HG03066 (cell line): ENCODE results near the gene DHRS7B.
"Not testable (repeated sequence)": the region's sequence is repeated elsewhere in the genome, so short reads cannot be mapped to it uniquely, and the experiment has no call there.

Experiments
- ATAC-seq: cut with Tn5 transposase; IDR thresholded peaks from one replicate; pipeline ENCODE4 v1.9.1; 2021; ENCODE audit warnings: low read depth; ENCODE audit not compliant: unreplicated experiment

DHRS7B gene

DNA sequence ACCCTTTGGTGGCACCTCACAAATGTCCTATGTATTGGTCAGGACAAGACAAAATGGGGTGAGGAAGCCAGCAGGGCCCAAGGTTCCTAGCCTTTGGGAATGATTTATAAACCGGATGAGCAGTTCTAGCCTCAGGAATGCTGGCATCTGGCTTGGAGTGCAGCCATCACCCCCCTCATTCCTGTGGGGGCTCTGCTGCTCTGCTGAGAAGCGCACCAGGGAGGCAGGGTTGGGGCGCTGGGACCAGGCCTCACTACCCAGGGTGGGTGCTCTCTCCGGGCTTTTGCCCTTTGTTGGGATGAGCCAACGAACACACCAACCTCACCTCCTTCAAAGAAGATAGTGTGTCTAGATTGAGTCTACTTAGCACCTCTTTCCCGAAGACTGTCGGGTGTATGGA lies 47.9 kb downstream of the DHRS7B start:
- ATAC-seq = no peak

DNA sequence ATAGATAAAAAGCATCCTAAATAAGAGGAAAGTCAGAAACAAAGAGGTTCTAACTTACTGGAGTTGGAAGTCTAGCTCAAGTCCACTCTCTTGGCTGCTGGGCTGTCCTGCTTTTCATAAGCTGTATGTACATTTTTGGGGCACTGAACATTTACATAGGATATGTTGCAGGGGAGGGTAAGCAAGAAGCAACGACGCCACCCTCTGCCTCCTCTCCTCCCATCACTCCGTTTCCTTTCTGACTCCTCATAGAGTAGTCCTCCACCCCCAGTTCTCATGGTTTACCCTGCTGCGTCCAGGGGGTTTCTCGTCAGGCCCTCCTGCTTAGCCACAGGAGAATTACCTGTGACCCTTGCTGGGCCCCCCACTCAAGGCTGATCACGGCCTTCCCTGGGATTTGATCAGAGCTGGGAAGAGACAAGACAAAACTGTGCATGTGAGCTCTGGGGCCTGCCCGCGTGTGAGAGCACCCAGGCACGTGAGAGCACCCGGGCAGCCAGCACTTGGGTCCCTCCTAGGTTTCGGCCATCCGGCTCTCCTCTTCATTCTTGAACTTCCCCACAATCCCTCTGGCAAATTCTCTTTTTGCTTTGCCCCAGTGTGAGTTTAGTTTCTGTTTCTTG lies 50.1 kb downstream of the DHRS7B start:
- no peak for ATAC-seq

DNA sequence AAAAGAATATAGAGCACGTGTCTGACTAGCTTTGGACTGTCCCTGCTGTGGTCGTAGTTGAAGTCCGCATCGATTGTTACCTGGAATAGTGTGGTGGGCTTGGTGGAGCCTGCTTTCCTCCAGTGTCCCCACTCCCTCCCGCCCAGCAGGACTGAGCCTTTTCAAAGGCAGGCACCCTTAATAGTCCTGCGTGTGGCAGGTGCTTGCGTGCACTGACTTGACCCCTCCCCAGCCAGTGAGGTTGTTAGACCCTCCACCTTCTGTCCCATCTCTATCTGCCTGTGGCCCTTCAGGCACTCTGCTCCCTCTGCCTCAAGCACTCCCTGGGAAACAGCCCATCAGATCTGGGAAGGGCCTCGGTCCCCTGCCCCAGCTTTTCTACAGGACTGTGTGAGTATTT lies 50.6 kb downstream of the DHRS7B start:
- ATAC-seq = no peak

DNA sequence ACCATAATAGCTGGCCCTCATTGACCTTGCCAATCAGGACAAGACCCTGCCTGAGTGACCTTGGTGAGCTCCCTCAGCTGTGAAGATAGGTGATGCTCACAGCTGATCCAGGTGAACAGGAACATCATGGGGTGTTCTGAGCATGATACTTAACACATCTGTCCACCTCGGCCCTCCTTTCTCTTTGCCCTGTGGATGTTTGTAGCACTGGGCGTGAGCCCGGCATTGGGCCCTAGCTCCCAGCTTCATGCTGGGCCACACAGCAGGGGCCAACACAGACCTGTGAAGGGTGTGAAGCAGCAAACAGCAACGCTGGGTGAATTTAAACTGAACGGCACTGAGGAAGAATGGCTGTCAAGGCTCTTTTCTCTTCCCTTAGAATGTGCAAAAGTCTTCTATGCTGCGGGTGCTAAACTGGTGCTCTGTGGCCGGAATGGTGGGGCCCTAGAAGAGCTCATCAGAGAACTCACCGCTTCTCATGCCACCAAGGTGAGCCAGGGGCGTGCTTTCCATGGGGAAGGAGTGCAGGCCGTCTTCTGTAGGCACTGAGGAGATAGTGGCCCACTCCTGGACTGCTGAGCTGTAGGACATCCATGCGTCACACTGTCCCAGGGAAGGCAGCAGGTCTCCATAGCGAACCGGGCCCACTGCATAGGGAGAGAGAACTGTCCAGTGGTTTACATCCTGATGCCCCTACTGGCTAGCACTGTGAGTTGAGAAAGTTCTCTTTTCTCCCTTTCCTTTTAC lies 51.3 kb downstream of the DHRS7B start:
- no peak for ATAC-seq

DNA sequence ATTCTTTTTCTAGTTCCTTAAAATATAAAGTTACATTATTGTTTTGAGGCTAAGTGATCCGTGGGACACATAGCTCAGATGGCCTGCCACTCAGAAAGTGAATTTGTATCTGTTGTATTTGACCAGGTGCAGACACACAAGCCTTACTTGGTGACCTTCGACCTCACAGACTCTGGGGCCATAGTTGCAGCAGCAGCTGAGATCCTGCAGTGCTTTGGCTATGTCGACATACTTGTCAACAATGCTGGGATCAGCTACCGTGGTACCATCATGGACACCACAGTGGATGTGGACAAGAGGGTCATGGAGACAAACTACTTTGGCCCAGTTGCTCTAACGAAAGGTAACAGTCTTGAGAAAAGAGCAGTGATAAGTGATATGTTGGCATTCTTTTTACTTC lies 56.7 kb downstream of the DHRS7B start:
- no peak for ATAC-seq

DNA sequence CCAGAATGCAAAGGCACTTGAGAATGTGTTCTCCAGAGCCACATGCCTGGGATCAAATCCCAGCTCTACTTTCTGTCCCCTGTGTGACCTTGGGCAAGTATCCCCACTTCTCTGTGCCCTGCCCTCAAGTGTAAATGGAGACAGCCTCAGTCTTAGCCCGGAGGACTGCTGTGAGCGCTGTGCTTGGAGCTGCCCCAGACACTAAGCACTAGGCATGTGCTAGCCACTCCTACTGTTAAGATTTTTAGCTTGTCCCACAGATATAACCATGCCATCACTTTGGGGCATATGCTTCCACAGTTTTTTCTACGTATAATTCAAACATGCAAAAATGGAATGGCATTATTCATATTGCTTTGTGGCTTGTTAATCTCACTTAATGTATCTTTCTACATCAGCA lies 57.8 kb downstream of the DHRS7B start:
- ATAC-seq = no peak

DNA sequence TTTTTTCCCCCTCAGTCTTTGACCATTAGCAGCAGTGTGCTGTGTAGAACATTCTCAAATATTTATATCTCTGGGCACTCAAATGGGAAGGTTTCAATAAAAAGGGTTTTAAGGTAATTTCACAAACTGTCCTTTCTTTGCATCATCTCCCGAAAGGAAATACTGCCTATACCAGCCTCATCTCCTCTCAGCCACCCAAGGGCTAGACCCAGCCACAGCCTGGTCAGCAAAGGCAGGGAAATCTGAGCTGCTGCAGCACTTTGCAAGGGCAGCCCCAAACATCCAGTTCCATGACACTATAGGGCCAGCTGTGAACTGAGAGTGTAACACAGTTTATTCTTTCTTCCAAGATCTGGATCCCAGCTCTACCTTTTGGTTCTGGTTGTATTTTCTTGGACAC lies 58.3 kb downstream of the DHRS7B start:
- ATAC-seq = no peak

DNA sequence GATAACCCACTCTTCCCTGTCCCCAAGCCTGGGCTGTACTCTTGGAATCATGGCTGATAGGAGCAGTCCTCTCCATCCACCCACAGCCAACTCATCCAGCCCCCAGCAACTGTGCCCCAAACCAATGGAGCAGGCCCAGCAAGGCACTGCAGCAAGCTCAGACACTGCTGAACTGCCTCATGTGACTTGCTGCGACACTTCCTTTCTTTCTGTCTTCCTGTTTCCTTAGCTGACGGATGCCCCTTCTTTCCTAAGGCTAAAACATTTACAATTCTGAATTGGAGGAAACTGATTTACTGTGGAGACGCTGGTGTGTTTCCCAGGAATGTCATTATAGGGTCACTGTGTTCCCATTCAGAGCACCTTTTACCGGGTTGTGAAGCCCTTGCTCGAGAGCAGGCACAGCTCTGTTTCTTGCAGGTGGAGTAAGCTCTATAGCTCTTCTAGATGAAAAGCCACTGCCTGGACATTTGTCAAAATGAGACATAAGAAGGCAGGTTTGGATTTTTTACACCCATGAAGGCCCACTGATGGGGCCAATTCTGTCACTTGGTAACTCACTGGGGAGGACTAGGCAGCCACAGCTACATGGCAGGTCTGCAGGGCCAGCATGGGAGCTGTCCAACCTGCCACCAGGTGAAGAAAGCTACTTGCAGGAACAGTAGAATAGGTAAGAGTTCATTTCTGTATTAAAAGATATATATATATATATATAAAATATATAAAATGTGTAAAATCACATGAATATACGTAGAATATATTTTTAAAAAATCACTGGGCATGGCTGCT lies 59.8 kb downstream of the DHRS7B start:
- no peak for ATAC-seq

DNA sequence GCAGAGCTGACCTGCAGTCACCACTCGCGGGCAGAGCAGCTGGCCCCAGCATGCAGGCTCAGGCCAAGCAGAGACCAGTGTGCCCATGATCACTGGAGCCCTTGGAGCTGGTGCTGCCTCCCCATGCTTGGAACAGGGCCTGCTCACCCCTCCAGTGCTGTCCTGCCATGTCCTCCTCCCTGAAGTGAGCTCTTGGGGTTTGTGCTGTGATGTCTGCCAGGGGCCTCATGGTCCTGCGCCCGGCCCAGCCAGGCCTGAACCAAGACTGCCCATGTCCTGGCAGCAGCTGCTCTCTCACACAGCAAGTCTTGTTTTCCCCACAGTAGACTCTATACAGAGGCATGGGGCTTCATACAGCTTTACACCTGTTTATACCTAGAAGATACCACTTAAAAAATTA lies 62.6 kb downstream of the DHRS7B start:
- ATAC-seq = no peak

DNA sequence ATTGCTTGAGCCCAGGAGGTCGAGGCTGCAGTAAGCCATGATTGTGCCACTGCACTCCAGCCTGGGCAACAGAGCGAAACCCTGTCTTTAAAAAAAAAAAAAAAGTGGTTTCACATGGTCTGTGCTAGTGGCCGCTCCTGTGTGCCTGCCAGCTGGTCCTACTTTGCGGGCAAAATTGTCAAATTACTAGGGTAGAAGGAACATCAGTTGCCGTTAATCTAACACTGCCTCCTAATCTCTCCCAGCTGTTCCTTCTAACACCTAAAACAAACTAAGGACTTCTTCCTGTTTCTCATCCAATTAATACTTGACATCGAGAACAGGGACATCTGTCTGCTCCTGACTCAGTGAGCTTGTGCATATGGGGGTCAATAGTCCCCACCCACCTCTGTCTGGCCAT lies 63.3 kb downstream of the DHRS7B start:
- ATAC-seq = no peak

DNA sequence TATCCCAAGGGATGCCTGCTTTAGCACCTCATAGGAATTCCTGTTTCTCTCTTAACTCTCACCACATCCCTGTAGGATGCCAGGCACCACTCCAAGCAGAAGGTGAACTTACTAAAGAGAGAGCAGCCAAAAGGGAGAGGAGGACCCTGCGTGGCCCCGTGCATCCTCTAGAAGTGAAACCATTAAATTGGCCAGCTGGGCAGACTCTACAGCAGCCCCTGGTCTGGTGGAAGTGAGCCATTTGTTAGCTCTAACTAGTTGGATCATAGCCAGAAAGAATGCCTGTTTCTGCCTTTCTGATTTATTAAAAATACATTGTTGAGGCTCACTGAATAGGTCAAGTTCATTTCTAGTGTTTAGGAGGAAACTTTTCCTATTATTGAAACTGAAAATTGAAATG lies 64.9 kb downstream of the DHRS7B start:
- ATAC-seq = no peak

DNA sequence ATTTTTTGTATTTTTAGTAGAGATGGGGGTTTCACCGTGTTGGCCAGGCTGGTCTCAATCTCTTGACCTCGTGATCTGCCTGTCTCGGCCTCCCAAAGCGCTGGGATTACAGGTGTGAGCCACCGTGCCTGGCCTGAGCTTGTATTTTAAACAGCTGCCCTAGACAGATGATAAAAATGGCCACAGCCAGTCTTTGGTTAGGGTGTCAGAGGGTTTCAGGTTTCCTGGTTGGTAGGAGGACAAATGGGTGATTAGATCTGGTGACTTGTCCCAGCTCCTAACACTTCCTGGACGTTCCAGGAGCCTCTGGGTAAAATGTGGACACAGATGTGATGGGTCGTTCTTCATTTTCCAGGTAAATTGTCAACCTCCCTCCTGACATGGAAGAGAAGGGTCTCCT lies 65.7 kb downstream of the DHRS7B start:
- not testable (repeated sequence) for ATAC-seq

DNA sequence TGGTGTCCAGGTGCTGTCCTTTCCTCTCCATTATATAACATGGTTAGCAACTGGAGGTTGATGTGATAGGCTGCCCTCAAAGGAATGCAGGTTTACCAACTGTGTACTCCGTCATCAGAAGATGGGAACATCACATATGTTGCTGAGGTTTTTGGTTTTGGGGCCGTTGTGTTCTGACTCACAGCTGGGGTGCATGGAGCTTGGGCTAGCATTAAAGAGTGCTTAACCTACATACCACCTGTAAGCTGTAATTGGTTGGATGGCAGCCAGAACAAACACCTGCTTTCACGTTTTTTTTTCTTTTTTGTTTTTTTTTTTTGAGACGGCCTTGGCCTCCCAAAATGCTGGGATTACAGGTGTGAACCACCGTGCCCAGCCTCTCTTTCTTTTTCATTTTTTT lies 66.3 kb downstream of the DHRS7B start:
- no peak for ATAC-seq

DNA sequence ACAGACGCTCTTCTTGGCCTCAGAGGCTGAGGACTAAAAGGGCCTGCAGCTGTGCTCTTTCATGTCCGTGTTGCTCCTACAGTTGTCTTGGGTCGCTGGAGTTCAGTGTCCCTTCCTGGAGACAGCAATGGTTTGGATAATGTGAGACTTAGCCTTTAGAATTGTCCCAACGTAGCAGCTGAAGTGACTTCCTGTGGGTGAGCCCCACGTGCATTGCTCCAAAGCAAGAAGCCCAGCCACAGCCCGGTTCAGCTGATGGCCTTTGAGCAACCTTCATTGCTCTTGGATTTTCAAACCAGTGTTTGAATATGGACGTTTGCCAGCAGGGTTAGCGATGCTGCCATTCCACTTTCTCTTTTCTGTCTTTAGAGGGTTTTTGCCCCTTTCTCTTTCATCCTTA lies 67.5 kb downstream of the DHRS7B start:
- ATAC-seq = no peak

DNA sequence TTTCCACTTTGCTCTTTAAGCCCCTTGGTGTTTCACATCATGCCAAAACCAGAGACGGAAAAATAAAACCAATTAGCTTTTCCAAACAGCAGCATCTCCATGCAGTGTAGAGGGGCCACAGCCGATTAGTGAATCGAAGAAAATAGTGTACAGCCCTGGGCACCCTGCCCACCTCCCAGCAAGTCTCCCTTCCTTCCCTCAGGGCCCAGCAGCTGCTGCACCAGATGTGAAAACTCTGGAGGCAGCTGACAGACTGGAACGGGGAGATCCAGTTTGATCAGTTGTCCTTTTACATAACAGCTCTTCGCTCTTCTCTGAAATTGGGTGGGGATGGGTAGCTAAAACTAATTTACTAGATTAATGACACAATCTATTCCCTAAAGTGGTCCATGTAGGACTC lies 67.9 kb downstream of the DHRS7B start:
- ATAC-seq = no peak

DNA sequence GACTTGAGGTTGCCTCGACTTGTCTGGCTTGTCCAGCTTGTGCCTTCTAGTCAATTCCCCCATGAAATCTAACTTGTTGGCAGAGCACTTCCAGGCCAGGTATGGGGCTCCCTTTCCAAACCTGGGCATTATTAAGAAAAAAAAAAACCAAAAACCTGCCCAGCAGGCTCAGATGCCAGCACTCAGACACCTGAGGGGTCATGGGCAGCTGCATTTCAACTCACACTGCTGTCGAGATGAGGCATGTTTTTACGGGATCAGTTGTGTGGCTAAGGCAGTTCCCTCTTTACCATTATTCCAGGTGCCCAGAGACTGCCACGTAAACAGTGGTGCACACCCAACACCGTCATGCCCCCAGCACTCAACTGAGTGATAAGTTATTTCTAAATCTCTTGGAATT lies 69.4 kb downstream of the DHRS7B start:
- no peak for ATAC-seq

DNA sequence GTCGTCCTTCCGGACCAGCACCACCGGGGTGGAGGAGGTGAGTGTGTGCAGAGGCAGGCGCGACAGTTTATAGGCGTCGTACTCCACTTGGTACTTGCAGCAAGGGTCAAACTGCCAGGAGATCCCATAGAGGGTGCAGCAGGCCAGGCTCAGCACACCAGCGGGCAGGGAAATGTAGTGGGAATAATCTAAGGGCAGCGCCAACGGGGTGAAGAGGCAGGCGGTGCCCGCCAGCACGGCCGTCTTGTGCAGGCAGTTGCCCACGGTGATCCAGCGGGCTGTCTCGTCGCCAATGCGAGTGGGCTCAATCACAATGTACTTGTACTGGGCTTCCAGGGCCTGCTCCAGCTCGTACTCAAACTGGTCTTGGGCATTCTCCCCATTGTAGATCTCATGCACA lies 71.6 kb downstream of the DHRS7B start:
- ATAC-seq = no peak

DNA sequence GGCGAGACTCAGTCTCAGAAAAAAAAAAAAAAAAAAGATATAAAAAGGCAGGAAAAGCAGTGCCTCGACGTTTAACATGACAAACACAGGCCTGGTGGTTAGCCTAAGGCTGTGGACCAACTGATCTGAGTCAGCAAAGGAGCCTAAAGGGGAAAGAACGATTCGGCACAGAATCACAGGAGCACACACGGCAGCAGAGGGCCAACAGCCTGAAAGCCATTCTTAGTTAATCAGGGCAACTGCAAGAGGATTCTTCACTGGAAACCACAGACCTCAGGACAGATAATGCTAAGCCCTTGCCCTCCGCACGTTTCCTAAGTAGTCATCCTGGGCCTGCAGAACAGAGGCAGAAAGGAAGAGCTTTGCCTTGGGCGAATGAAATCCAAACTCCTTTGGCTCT lies 72.5 kb downstream of the DHRS7B start:
- ATAC-seq = no peak

DNA sequence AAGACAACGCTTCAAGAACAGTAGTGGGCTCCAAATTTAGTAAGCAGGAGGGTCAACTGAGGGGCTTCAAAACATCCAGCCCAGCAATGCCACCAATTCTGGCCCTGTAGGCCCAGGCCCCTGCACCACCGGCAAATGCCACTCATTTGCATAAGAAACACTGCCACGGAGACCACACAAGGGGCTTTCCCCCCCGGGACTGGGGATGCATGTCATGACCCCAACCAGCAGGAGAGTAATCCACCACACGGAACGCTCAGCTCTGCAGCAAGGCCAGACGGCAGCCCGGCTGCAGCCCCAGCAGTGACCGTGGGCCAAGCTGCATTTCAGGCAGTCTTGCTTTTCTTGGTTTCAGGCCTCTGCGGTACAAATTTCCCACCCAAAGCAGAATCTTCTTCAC lies 73.1 kb downstream of the DHRS7B start:
- no peak for ATAC-seq

DNA sequence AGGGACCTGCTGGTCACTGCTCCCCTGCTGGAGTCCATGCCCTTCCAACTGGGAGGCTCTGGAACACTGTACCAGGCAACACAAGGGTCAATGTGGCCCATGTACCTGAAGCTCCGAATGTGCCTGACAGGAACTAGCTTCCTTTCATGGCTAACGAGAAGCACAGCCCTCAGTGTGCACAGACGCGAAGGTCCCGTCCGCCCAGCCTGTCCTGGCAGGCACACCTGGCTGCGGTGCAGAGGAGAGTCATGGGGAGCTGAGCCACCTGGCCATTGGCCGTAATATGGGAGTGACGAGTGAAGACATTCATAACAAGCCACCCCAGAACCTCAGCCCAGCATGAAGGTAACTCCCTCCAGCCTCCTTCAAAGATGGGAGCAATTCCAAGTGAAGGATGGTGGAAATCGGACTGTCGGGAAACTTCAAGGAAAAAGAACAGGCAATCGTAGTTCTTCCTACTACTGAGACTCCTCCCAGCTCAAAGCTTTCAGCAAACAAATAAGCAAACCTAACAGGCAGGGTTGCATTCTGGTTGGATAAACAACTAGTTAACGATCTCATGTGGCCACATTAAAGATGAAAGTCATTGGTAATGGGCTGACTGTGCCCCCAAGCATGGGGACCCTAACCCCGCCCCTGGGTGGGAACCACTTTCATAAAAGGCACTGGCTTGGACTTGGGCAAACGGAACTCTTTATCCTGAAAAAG lies 74.0 kb downstream of the DHRS7B start:
- ATAC-seq = no peak

DNA sequence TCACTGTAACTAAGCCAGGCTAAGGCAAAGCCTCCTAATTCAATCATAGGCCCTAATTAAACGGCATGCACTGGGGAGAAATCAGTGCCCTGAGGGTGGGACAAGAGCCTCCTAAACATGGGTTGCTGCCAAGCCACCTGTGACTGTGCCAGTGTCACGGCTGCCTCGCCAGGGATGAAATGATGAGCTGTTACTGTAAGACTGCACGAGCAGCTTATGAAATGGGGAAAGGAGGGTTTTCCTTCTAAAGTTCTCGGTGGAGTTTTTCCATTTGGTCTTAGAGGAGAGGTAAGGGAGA lies 74.5 kb downstream of the DHRS7B start:
- no peak for ATAC-seq
